Muscle layer of duodenum (tissue), 2 donors: ENCODE measurements around the gene GALC.

Experiments used
- H3K27ac ChIP-seq: one replicate; pipeline ENCODE4 v1.7.0; 2013; ENCODE audit warnings: mild to moderate bottlenecking, low read length
- H3K27me3 ChIP-seq: one replicate; pipeline ENCODE4 v1.7.0; 2013; ENCODE audit warnings: low read depth, mild to moderate bottlenecking, control low read depth, low read length
- H3K36me3 ChIP-seq, 2 donors: one replicate each; pipeline ENCODE4 v1.7.0; 2013; ENCODE audit warnings: low read length in 2 of 2, control low read depth in 1 of 2, mild to moderate bottlenecking in 1 of 2; ENCODE audit not compliant: insufficient read depth in 2 of 2, control insufficient read depth in 1 of 2
- H3K4me1 ChIP-seq, 2 donors: one replicate each; pipeline ENCODE4 v1.7.0; 2013; ENCODE audit warnings: low read length in 2 of 2, mild to moderate bottlenecking in 2 of 2, control low read depth in 1 of 2, moderate library complexity in 1 of 2; ENCODE audit not compliant: insufficient read depth in 2 of 2, control insufficient read depth in 1 of 2
- H3K4me3 ChIP-seq, 2 donors: one replicate each; pipeline ENCODE4 v1.7.0; 2013; ENCODE audit warnings: low read length in 2 of 2, low read depth in 1 of 2, mild to moderate bottlenecking in 1 of 2
- H3K9me3 ChIP-seq, 2 donors: one replicate each; pipeline ENCODE4 v1.7.0; 2013; ENCODE audit warnings: low read length in 2 of 2, control low read depth in 1 of 2, mild to moderate bottlenecking in 1 of 2; ENCODE audit not compliant: control insufficient read depth in 1 of 2
- donor health status: healthy.

GALC gene

GRCh38 chr14:87990682-87991081, 2.3 kb downstream of the GALC start:
- peak overlapping the region; percentile 67 for H3K27ac ChIP-seq
- no peaks in the 10 kb centered on the region for H3K27me3 ChIP-seq
- peaks cover 0 to 8% of the 10 kb centered on the region in 2 donors for H3K36me3 ChIP-seq
- peaks cover 12 to 15% of the 10 kb centered on the region in 2 donors for H3K4me1 ChIP-seq
- H3K9me3 ChIP-seq = no peaks in the 10 kb centered on the region
- no peak overlapping the region for H3K4me3 ChIP-seq

DNA sequence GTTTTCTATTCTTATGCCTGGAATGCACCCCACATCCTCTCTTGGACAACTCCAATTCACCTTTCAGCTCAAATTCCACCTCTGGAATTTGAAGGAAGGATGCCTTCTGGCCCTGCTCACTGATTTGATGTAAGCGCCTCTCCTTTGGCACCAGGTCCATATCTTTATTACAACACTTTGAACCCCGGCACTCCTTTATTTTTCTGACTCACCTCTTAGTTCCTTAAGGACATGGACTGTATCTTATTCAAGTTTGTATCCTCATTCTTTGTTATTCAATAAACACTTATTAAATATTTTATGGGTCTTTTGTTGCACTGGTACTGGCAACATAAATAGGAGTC, 3.1 kb downstream of the GALC start:
- Histone ChIP-seq H3K4me3 (no peak overlapping the region), H3K4me1 (peaks cover 12% of the 10 kb centered on the region in 2 donors), H3K27ac (no peak overlapping the region), H3K9me3 (no peaks in the 10 kb centered on the region), H3K27me3 (no peaks in the 10 kb centered on the region), H3K36me3 (peaks cover 0 to 8% of the 10 kb centered on the region in 2 donors)

GRCh38 chr14:87989221-87989955, 3.6 kb downstream of the GALC start:
- Histone ChIP-seq H3K4me1 (peaks cover 11 to 12% of the 10 kb centered on the region in 2 donors), H3K27ac (no peak overlapping the region), H3K27me3 (no peaks in the 10 kb centered on the region)

DNA sequence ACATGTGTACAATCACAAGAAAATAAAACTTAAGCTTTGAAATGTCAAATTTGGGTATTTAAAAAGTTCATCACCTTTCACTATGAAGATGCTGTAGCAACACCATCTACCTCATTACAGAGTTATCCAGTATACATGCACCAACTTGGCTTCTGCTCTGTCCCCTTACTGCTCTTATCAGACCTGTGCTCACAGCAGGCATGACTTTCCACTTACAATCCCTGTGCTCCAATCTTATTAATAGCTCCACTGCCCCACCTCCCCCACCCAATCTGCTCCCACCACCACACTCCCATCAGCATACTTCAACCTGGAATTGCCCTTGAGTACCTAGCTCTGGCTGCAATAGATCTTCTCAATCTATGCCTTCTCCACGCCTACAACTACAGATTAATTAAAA, 13.3 kb downstream of the GALC start:
- H3K27ac ChIP-seq = no peak overlapping the region
- H3K4me3 ChIP-seq = no peak overlapping the region
- H3K36me3 ChIP-seq = peaks cover 9 to 14% of the 10 kb centered on the region in 2 donors
- H3K9me3 ChIP-seq = no peaks in the 10 kb centered on the region
- no peaks in the 10 kb centered on the region for H3K27me3 ChIP-seq
- no peaks in the 10 kb centered on the region for H3K4me1 ChIP-seq

More at GRCh38 chr14:87989221-87989955, 3.6 kb downstream of the GALC start:
- Histone ChIP-seq H3K9me3 (no peaks in the 10 kb centered on the region), H3K4me3 (no peak overlapping the region), H3K36me3 (peaks cover 0 to 8% of the 10 kb centered on the region in 2 donors)

GRCh38 chr14:87975636-87976035, 17.3 kb downstream of the GALC start:
- Histone ChIP-seq H3K4me3 (no peak overlapping the region), H3K27me3 (no peaks in the 10 kb centered on the region), H3K27ac (no peak overlapping the region), H3K4me1 (no peaks in the 10 kb centered on the region), H3K36me3 (peaks cover 4 to 12% of the 10 kb centered on the region in 2 donors), H3K9me3 (no peaks in the 10 kb centered on the region)

GRCh38 chr14:87971010-87971409, 22.0 kb downstream of the GALC start:
- H3K36me3 ChIP-seq = peaks cover 9 to 17% of the 10 kb centered on the region in 2 donors
- no peaks in the 10 kb centered on the region for H3K4me1 ChIP-seq
- H3K27me3 ChIP-seq = no peaks in the 10 kb centered on the region
- H3K27ac ChIP-seq = no peak overlapping the region
- H3K4me3 ChIP-seq = no peak overlapping the region
- no peaks in the 10 kb centered on the region for H3K9me3 ChIP-seq

DNA sequence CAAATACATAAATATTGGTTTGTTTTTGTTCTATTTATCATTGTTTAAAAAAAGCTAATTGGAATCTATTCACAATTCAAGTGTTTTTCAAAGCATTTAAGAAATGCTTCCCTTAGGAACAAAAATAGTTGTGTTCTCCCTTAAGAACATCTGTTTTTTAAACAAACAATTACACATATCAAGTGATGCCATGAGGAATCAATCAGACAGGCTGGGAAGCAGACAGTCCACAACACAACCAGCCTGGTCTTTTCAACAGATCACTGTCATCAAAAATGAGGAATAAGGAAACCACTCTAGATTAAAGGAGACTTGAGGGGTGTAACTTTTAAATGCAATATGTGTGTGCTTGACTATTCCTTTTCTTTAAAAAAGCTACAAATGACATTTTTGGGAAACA, 25.5 kb downstream of the GALC start:
- Histone ChIP-seq H3K4me3 (no peak overlapping the region), H3K4me1 (no peaks in the 10 kb centered on the region), H3K27me3 (no peaks in the 10 kb centered on the region), H3K9me3 (no peaks in the 10 kb centered on the region), H3K27ac (no peak overlapping the region), H3K36me3 (peaks cover 24 to 26% of the 10 kb centered on the region in 2 donors)

- no peak overlapping the region for H3K27ac ChIP-seq
- H3K27me3 ChIP-seq = no peaks in the 10 kb centered on the region
- H3K36me3 ChIP-seq = peaks cover 26 to 31% of the 10 kb centered on the region in 2 donors
- H3K4me3 ChIP-seq = no peak overlapping the region
- no peaks in the 10 kb centered on the region for H3K9me3 ChIP-seq
- no peaks in the 10 kb centered on the region for H3K4me1 ChIP-seq
Measured at GRCh38 chr14:87966816-87967215, 26.2 kb downstream of the GALC start.

GRCh38 chr14:87961246-87961645, 31.7 kb downstream of the GALC start:
- Histone ChIP-seq H3K36me3 (peaks cover 28 to 41% of the 10 kb centered on the region in 2 donors), H3K4me3 (no peak overlapping the region), H3K27me3 (no peaks in the 10 kb centered on the region), H3K4me1 (no peaks in the 10 kb centered on the region), H3K27ac (no peak overlapping the region), H3K9me3 (no peaks in the 10 kb centered on the region)

DNA sequence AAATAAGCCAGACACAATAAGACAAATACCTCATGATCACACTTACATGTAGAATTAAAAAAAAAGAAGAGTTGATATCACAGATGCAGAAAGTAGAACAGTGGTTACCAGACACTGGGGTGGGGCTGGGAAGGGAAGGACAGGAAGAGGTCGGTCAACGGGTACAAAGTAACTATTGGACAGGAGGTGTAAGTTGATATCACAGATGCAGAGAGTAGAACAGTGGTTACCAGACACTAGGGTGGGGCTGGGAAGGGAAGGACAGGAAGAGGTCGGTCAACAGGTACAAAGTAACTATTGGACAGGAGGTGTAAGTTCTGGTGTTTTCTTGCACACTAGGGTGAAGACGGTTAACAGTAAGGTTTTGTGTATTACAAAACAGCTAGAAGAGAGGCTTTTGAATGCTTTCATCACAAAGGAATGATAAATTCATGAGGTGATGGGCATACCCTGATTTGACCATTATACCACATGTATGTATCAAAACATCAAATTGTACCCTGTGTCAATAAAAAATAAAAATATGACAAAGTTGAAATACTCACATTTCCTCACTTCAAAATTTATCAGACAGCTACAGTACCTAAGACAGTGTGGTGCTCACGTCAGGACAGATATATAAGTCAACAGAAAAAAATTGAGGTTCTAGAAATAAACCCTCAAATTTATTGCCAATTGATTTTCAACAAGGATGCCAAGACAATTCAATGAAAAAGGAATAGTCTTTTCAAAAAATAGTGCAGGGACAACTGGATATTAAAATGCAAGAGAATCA, 32.8 kb downstream of the GALC start:
- Histone ChIP-seq H3K27me3 (no peaks in the 10 kb centered on the region), H3K36me3 (peaks cover 28 to 38% of the 10 kb centered on the region in 2 donors), H3K27ac (no peak overlapping the region), H3K9me3 (no peaks in the 10 kb centered on the region), H3K4me1 (no peaks in the 10 kb centered on the region), H3K4me3 (no peak overlapping the region)

DNA sequence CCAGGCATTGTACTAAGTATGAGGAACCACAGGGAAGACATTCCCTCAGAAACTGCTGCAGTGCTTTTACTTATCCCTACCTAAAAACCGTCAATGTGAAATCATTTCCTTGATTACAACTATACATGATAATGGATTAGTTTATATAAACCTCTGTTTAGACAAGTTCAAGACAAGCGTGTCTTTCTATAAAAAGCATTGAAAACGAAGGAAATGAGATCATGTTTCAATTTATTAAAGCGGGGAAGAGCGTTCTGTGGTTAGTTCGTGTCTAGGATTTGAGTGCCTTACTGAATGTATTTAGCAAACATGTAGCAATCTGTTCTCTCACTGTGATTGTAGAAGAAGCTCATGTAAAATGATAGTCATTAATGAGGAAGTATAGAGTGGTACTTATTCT, 37.5 kb downstream of the GALC start:
- Histone ChIP-seq H3K27me3 (no peaks in the 10 kb centered on the region), H3K9me3 (no peaks in the 10 kb centered on the region), H3K27ac (no peak overlapping the region), H3K4me3 (no peak overlapping the region), H3K36me3 (peaks cover 16 to 18% of the 10 kb centered on the region in 2 donors), H3K4me1 (no peaks in the 10 kb centered on the region)
